Gastroesophageal sphincter (tissue), 3 donors: ENCODE results near the gene KIAA1755.
A peak's percentile ranks its signal among the peaks of the same experiment; 100 is the strongest.

Experiments
- POLR2AphosphoS5 ChIP-seq: sonication (generic); formaldehyde crosslinking; IDR thresholded peaks from one replicate; pipeline ENCODE4 v1.6.1; 2017; ENCODE audit warnings: antibody characterized with exemption
- TF ChIP-seq, protein P1 (sequence below), 4 experiments: fragments of 200-600 bp in 2 of 4; fragments of 450-650 bp in 2 of 4; sonication (generic) in 1 of 4; IDR thresholded peaks; one replicate each; pipeline ENCODE4 v1.5.1; 2017 to 2019; ENCODE audit warnings: antibody characterized with exemption in 4 of 4, mild to moderate bottlenecking in 2 of 4, moderate library complexity in 2 of 4

DNA sequence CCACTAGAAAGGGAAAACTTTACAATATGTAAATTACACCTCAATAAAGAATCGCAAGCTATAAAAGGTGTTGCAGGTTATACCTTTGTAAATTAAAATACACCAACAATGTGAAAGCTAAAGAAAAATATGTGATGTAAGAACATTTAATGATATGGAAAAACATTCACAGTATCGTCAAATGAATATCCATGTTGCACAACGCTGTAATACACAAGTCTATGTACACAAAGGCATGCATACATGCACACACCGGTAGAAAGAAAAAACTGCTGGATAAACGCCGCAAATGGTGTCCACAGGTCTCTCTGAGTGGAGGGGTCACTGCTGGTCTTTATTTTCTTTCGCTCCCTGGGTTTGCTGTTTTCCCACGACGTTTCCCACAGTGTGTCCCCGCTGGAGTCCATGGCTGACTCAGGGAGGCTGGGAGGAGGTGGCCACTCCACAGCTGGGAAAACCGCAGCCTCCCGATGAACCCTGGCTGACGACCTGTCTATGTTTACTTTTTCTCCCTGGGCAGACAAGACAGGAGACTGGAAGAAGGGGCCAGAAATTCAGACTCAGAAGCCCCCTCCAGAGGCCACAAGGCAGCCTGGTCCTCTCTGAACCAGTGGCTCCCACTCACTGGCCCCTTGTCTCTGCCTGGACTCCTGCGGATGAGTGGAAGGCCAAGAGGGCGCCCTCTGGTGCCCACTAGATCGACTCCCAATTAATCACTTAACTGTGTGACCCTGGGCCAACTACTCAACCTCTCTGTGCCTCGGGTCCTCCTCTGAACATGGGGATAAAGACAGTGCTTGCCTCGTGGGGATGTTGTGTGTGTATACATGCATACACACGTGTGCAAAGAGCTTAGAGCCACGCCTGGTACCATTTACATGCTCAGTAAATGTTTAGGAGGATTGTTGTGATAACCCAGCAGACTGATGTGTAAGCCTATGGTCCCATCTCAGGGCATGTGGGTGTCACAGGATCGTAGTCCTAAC is 30.6 kb upstream of the KIAA1755 start:
- TF ChIP-seq, protein P1, sequence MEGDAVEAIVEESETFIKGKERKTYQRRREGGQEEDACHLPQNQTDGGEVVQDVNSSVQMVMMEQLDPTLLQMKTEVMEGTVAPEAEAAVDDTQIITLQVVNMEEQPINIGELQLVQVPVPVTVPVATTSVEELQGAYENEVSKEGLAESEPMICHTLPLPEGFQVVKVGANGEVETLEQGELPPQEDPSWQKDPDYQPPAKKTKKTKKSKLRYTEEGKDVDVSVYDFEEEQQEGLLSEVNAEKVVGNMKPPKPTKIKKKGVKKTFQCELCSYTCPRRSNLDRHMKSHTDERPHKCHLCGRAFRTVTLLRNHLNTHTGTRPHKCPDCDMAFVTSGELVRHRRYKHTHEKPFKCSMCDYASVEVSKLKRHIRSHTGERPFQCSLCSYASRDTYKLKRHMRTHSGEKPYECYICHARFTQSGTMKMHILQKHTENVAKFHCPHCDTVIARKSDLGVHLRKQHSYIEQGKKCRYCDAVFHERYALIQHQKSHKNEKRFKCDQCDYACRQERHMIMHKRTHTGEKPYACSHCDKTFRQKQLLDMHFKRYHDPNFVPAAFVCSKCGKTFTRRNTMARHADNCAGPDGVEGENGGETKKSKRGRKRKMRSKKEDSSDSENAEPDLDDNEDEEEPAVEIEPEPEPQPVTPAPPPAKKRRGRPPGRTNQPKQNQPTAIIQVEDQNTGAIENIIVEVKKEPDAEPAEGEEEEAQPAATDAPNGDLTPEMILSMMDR (IDR thresholded peaks at IDR 0.05) = peak in 2 of 4 experiments; percentile 20 to 46
- no peak for TF ChIP-seq POLR2AphosphoS5
